Measurements from ENCODE around the gene LAMC1.
A peak's percentile ranks its signal among the peaks of the same experiment; 100 is the strongest.

Gene LAMC1

DNA sequence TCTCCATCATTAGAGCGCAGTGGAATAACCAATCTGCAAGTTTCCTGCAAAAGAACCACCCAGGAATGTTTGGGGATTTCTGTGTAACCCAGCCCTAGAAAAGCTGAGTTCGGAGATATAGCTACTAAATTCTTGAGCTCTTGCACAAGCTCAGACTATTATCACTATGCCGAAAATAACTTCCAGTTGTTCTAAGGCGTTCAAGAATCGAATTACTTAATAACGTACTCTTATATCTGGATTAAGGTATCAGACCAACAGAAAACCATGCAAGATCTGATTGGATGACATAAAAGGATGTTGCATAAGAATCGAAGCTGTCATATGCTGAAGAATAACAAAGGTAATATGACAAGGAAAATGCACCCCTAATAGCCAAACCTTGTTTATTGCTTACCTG is 155.3 kb downstream of the LAMC1 start:
- H3K4me3 ChIP-seq (ENCODE audit: low read depth, low read length), result no peak overlapping the region
- no peak for DNase-seq (ENCODE audit: low read depth, low spot score)
- in situ Hi-C loops (cut with HindIII; ENCODE audit: low sequenced_read_pairs), result no loop called here
- TF ChIP-seq, protein P1, sequence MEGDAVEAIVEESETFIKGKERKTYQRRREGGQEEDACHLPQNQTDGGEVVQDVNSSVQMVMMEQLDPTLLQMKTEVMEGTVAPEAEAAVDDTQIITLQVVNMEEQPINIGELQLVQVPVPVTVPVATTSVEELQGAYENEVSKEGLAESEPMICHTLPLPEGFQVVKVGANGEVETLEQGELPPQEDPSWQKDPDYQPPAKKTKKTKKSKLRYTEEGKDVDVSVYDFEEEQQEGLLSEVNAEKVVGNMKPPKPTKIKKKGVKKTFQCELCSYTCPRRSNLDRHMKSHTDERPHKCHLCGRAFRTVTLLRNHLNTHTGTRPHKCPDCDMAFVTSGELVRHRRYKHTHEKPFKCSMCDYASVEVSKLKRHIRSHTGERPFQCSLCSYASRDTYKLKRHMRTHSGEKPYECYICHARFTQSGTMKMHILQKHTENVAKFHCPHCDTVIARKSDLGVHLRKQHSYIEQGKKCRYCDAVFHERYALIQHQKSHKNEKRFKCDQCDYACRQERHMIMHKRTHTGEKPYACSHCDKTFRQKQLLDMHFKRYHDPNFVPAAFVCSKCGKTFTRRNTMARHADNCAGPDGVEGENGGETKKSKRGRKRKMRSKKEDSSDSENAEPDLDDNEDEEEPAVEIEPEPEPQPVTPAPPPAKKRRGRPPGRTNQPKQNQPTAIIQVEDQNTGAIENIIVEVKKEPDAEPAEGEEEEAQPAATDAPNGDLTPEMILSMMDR (IDR thresholded peaks at IDR 0.05; ENCODE audit: low read depth, low read length), result no peak

GRCh38 chr1:183179033-183179432 is 155.8 kb downstream of the LAMC1 start:
- TF ChIP-seq, protein P1 (IDR thresholded peaks at IDR 0.05; ENCODE audit: low read depth, low read length), result no peak
- in situ Hi-C loops (cut with HindIII; ENCODE audit: low sequenced_read_pairs), result no loop called here
- no peak for DNase-seq (ENCODE audit: low read depth, low spot score)
- no peak overlapping the region for H3K4me3 ChIP-seq (ENCODE audit: low read depth, low read length)

DNA sequence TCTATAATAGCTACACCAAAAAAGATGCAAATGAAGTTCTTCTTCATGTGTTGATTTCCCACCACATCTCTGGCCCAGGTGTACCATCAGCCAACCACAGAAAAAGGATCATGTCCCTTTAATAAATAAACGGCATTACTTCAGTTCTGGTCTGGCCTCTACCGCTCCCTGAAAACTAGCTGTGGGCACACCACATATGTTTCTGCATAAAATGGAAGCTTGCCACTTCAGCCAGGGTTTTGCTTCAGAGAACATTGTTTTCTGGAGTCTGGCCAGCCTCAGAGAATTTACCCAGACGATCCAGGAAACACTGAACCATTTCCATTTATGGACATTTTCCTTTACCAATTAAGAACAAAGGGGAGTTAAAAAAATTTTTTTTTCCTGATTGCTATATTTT is 157.0 kb downstream of the LAMC1 start:
- peak; percentile 93 for DNase-seq (ENCODE audit: low read depth, low spot score)
- no peak overlapping the region for H3K4me3 ChIP-seq (ENCODE audit: low read depth, low read length)
- in situ Hi-C loops (cut with HindIII; ENCODE audit: low sequenced_read_pairs), result no loop called here
- TF ChIP-seq, protein P1 (IDR thresholded peaks at IDR 0.05; ENCODE audit: low read depth, low read length), result no peak

- in situ Hi-C loops (cut with HindIII; ENCODE audit: low sequenced_read_pairs), result no loop called here
- TF ChIP-seq, protein P1 (IDR thresholded peaks at IDR 0.05; ENCODE audit: low read depth, low read length), result no peak
- H3K4me3 ChIP-seq (ENCODE audit: low read depth, low read length), result no peak overlapping the region
- DNase-seq (ENCODE audit: low read depth, low spot score), result peak; percentile 82
Measured at GRCh38 chr1:183180634-183181056, 157.4 kb downstream of the LAMC1 start.

DNA sequence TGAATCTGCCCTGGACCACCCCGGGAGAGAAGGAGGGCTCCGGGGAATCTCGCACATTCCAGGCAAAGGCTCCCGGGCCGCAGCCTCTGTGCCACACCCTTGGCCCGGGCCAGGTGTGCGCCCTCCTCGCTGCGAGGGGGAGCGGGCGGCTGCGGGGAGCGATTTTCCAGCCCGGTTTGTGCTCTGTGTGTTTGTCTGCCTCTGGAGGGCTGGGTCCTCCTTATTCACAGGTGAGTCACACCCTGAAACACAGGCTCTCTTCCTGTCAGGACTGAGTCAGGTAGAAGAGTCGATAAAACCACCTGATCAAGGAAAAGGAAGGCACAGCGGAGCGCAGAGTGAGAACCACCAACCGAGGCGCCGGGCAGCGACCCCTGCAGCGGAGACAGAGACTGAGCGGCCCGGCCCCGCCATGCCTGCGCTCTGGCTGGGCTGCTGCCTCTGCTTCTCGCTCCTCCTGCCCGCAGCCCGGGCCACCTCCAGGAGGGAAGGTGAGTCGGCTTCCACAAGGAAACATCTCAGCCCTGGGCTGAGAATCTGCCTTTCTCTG is 162.8 kb downstream of the LAMC1 start, which contains the start of gene LAMC2:
Gene LAMC2, plus strand, starts transcription at position 324 of the 550 bp plus-strand sequence. Its CDS starts 89 bp downstream, at position 413.
- DNase-seq (ENCODE audit: low read depth, low spot score), result peak; percentile 48
- peak within 1 kb of the TSS; percentile 33 for H3K4me3 ChIP-seq (ENCODE audit: low read depth, low read length)
- in situ Hi-C loops (cut with HindIII; ENCODE audit: low sequenced_read_pairs), result no loop called here
- TF ChIP-seq, protein P1 (IDR thresholded peaks at IDR 0.05; ENCODE audit: low read depth, low read length), result peak; percentile 55

- no peak overlapping the region for H3K4me3 ChIP-seq (ENCODE audit: low read depth, low read length)
- TF ChIP-seq, protein P1 (IDR thresholded peaks at IDR 0.05; ENCODE audit: low read depth, low read length), result no peak
- in situ Hi-C loops (cut with HindIII; ENCODE audit: low sequenced_read_pairs), result no loop called here
- no peak for DNase-seq (ENCODE audit: low read depth, low spot score)
Measured at GRCh38 chr1:183186841-183187240, 163.6 kb downstream of the LAMC1 start.

Measured in astrocyte of the spinal cord (primary cell).